Neuron (in vitro differentiated cells): ENCODE data around the gene IGF2BP2.
A peak's percentile ranks its signal among the peaks of the same experiment; 100 is the strongest.

ENCODE experiments used
- H2AFZ ChIP-seq: one replicate; pipeline ENCODE4 v1.6.1; 2013; ENCODE audit warnings: low read depth, mild to moderate bottlenecking, inconsistent platforms, low read length, moderate library complexity
- H3K27me3 ChIP-seq: one replicate; pipeline ENCODE4 v1.6.1; 2013; ENCODE audit warnings: low read length; ENCODE audit not compliant: insufficient read depth
- H3K36me3 ChIP-seq: one replicate; pipeline ENCODE4 v1.6.1; 2013; ENCODE audit warnings: low read length; ENCODE audit not compliant: insufficient read depth
- H3K4me1 ChIP-seq: one replicate; pipeline ENCODE4 v1.6.1; 2013; ENCODE audit warnings: low read length; ENCODE audit not compliant: insufficient read depth
- H3K4me3 ChIP-seq: 2 replicates; pipeline ENCODE4 v1.5.1; 2013; ENCODE audit warnings: mild to moderate bottlenecking, low read length, moderate library complexity
- H3K9me3 ChIP-seq: one replicate; pipeline ENCODE4 v1.6.1; 2013; ENCODE audit warnings: low read length

Gene IGF2BP2

GRCh38 chr3:185764163-185764979, 60.5 kb downstream of the IGF2BP2 start:
- Histone ChIP-seq H3K9me3 (peaks cover 1% of the 10 kb centered on the region), H3K27me3 (no peaks in the 10 kb centered on the region), H2AFZ (no peak overlapping the region), H3K36me3 (no peaks in the 10 kb centered on the region), H3K4me3 (peak overlapping the region; percentile 18), H3K4me1 (peaks cover 42% of the 10 kb centered on the region)

GRCh38 chr3:185763347-185764005, 61.4 kb downstream of the IGF2BP2 start:
- no peak overlapping the region for H2AFZ ChIP-seq
- H3K9me3 ChIP-seq, result no peaks in the 10 kb centered on the region
- H3K4me1 ChIP-seq, result peaks cover 42% of the 10 kb centered on the region
- no peaks in the 10 kb centered on the region for H3K27me3 ChIP-seq
- no peaks in the 10 kb centered on the region for H3K36me3 ChIP-seq
- H3K4me3 ChIP-seq, result no peak overlapping the region

DNA sequence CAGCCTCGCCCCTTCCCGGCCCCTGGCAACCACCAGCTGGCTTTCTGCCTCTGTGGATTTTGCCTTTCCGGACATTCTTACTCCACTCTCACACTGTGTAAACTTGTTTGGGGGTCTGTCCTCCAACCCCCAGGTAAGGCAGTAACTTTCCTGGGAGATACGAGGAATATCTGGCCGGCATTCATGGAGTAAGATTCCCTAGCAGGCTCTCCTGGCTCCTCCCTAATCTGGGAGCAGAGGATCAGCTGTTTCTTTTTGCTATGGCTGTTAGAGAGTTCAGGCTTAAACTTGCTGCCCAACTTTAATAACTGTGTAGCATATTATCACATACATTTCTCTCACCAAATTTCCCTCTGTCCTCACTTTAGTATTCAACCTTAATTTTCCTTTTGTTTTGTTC, 64.3 kb downstream of the IGF2BP2 start:
- peaks cover 39% of the 10 kb centered on the region for H3K4me1 ChIP-seq
- H2AFZ ChIP-seq, result no peak overlapping the region
- no peaks in the 10 kb centered on the region for H3K9me3 ChIP-seq
- no peaks in the 10 kb centered on the region for H3K27me3 ChIP-seq
- no peak overlapping the region for H3K4me3 ChIP-seq
- H3K36me3 ChIP-seq, result peaks cover 5% of the 10 kb centered on the region

DNA sequence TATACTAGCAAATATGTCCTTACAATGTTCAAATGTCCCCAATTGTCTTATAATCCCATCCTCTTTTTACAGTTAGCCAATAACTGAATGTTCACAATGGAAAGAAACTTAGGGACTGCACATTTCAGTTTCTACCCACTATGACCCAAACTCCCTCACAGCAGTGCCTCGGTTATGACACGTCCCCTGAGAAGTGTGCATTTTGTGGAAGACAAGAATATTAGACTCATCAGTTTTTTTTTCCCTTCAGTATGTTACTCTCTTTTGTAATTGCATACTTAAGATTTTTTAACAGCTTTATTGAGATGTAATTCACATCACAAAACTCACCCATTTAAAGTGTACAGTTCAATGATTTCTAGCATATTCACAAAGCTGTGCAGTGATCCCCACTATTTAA, 64.8 kb downstream of the IGF2BP2 start:
- no peaks in the 10 kb centered on the region for H3K9me3 ChIP-seq
- no peak overlapping the region for H3K4me3 ChIP-seq
- peaks cover 37% of the 10 kb centered on the region for H3K4me1 ChIP-seq
- no peaks in the 10 kb centered on the region for H3K27me3 ChIP-seq
- H2AFZ ChIP-seq, result no peak overlapping the region
- peaks cover 5% of the 10 kb centered on the region for H3K36me3 ChIP-seq

- no peaks in the 10 kb centered on the region for H3K27me3 ChIP-seq
- H3K4me1 ChIP-seq, result peaks cover 33% of the 10 kb centered on the region
- no peaks in the 10 kb centered on the region for H3K9me3 ChIP-seq
- no peak overlapping the region for H2AFZ ChIP-seq
- peaks cover 5% of the 10 kb centered on the region for H3K36me3 ChIP-seq
- no peak overlapping the region for H3K4me3 ChIP-seq
Measured at GRCh38 chr3:185759512-185759911, 65.3 kb downstream of the IGF2BP2 start.

GRCh38 chr3:185758912-185759311, 65.9 kb downstream of the IGF2BP2 start:
- H3K27me3 ChIP-seq, result no peaks in the 10 kb centered on the region
- H3K36me3 ChIP-seq, result peaks cover 5% of the 10 kb centered on the region
- H3K4me1 ChIP-seq, result peaks cover 27% of the 10 kb centered on the region
- no peaks in the 10 kb centered on the region for H3K9me3 ChIP-seq
- no peak overlapping the region for H3K4me3 ChIP-seq
- H2AFZ ChIP-seq, result no peak overlapping the region

DNA sequence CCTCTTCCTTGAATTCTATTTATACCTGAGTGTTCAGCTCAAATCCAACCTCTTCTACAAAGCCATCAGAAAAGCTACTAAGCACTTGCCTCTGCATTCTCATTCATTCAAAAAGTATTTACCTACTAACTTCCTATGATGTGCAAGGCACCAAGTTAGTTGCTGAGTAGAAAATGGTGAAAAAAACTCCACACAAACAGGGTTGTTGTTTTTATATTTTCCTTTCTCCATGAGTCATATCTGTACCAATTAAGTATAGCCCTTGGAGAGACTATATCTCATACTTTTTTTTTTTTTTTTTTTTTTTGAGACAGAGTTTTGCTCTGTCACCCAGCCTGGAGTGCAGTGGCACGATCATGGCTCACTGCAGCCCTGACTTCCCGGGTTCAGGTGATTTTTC, 67.7 kb downstream of the IGF2BP2 start:
- H3K4me1 ChIP-seq, result peaks cover 18% of the 10 kb centered on the region
- H3K4me3 ChIP-seq, result no peak overlapping the region
- H3K36me3 ChIP-seq, result peaks cover 5% of the 10 kb centered on the region
- H2AFZ ChIP-seq, result no peak overlapping the region
- H3K9me3 ChIP-seq, result no peaks in the 10 kb centered on the region
- H3K27me3 ChIP-seq, result no peaks in the 10 kb centered on the region

GRCh38 chr3:185756477-185756876, 68.4 kb downstream of the IGF2BP2 start:
- H2AFZ ChIP-seq, result no peak overlapping the region
- H3K4me1 ChIP-seq, result peaks cover 18% of the 10 kb centered on the region
- H3K36me3 ChIP-seq, result peaks cover 5% of the 10 kb centered on the region
- H3K4me3 ChIP-seq, result no peak overlapping the region
- H3K27me3 ChIP-seq, result no peaks in the 10 kb centered on the region
- no peaks in the 10 kb centered on the region for H3K9me3 ChIP-seq

DNA sequence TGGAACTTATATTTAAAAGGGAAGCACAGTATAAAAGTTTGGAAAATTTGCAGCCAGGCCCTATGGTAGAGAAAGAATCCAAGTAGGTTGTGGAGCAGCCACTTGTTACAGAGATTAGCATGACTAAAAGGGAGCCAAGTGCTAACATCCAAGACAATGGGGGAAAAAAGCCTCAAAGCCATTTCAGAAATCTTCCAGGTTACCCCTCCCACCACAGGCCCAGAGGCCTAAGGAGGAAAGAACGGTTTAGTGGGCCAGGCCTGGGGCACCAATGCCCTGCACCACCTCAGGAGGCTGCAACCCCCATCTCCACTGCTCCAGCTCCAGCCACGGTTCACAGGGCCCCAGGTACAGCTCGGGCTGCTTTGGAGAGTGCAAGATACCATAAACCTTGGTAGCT, 69.9 kb downstream of the IGF2BP2 start:
- peaks cover 7% of the 10 kb centered on the region for H3K4me1 ChIP-seq
- peaks cover 5% of the 10 kb centered on the region for H3K36me3 ChIP-seq
- no peak overlapping the region for H2AFZ ChIP-seq
- H3K4me3 ChIP-seq, result no peak overlapping the region
- no peaks in the 10 kb centered on the region for H3K27me3 ChIP-seq
- no peaks in the 10 kb centered on the region for H3K9me3 ChIP-seq

GRCh38 chr3:185753354-185753753, 71.5 kb downstream of the IGF2BP2 start:
- H3K9me3 ChIP-seq, result no peaks in the 10 kb centered on the region
- no peak overlapping the region for H2AFZ ChIP-seq
- H3K36me3 ChIP-seq, result peaks cover 4% of the 10 kb centered on the region
- no peak overlapping the region for H3K4me3 ChIP-seq
- no peaks in the 10 kb centered on the region for H3K27me3 ChIP-seq
- H3K4me1 ChIP-seq, result peaks cover 5% of the 10 kb centered on the region

DNA sequence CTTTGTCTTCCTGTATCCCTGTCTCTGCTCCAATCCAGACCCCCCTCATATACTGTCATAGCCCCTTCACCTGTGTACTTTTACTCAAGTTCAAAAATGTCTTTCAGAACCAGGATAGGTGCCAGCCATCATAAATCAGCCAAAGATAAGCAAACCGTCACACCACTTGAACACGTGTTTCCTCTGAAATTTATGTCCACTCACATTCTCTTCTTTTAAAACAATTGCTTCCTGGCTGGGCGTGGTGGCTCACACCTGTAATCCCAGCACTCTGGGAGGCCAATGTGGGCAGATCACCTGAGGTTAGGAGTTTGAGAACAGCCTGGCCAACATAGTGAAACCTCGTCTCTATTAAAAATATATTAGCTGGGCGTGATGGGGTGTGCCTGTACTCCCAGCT, 74.1 kb downstream of the IGF2BP2 start:
- Histone ChIP-seq H3K27me3 (no peaks in the 10 kb centered on the region), H3K4me1 (peaks cover 17% of the 10 kb centered on the region), H2AFZ (no peak overlapping the region), H3K4me3 (no peak overlapping the region), H3K36me3 (no peaks in the 10 kb centered on the region), H3K9me3 (no peaks in the 10 kb centered on the region)

- Histone ChIP-seq H3K9me3 (no peaks in the 10 kb centered on the region), H3K36me3 (no peaks in the 10 kb centered on the region), H3K27me3 (no peaks in the 10 kb centered on the region), H3K4me3 (no peak overlapping the region), H2AFZ (no peak overlapping the region), H3K4me1 (peaks cover 20% of the 10 kb centered on the region)
Measured at GRCh38 chr3:185750015-185750414, 74.8 kb downstream of the IGF2BP2 start.

- Histone ChIP-seq H3K4me3 (no peak overlapping the region), H2AFZ (no peak overlapping the region), H3K36me3 (no peaks in the 10 kb centered on the region), H3K27me3 (no peaks in the 10 kb centered on the region), H3K4me1 (peaks cover 25% of the 10 kb centered on the region), H3K9me3 (no peaks in the 10 kb centered on the region)
Measured at GRCh38 chr3:185746470-185746869, 78.4 kb downstream of the IGF2BP2 start.
